GM12878 (cell line): ENCODE measurements around the gene CLCN7. TPM values are rescaled to one million over a fixed set of nuclear protein-coding genes. Genes with fewer than 3 reads are reported as not detected.
A peak's percentile ranks its signal among the peaks of the same experiment; 100 is the strongest.

Experiments
- ATAC-seq: fragments of 200-7000 bp; cut with Tn5 transposase; 3 replicates; pipeline ENCODE4 v1.9.1; 2020; ENCODE audit warnings: mild to moderate bottlenecking, moderate library complexity
- BruUV-seq: library from RNA; stranded (reverse); fragments of 400-500 nt; replicated peaks from 2 replicates; lab custom pipeline; 2021; lab: Mats Ljungman, UMichigan
- CTCF ChIA-PET: fragments of 300-600 bp; sonication (Branson Sonifier 250); formaldehyde crosslinking; extraction: SDS; loops from one replicate; lab custom pipeline; 2021; ENCODE audit warnings: inconsistent platforms; lab: Yijun Ruan, JAX
- POLR2A ChIA-PET: fragments of 350-600 bp; formaldehyde crosslinking; extraction: SDS; loops from one replicate; lab custom pipeline; 2021; ENCODE audit warnings: inconsistent platforms; lab: Charles Lee
- RAD21 ChIA-PET: fragments of 300-600 bp; sonication (Branson Sonifier 250); formaldehyde crosslinking; loops from one replicate; lab custom pipeline; 2023; ENCODE audit warnings: antibody characterized with exemption; ENCODE audit not compliant: unreplicated experiment; lab: Charles Lee
- SMC1A ChIA-PET: fragments of 300-600 bp; sonication (Branson Sonifier 250); formaldehyde crosslinking; loops from one replicate; lab custom pipeline; 2023; ENCODE audit not compliant: unreplicated experiment, uncharacterized antibody; lab: Charles Lee
- DNase-seq: peaks from one replicate; pipeline ENCODE4 v3.0.0-alpha.2; 2011; ENCODE audit warnings: low read depth, low spot score
- FAIRE-seq: peaks from 3 replicates; lab custom pipeline; 2011; peaks lifted over from hg19 to GRCh38; lab: Jason Lieb, UNC
- H2AFZ ChIP-seq: 2 replicates; pipeline ENCODE4 v1.6.0; 2011; ENCODE audit warnings: low read depth, low read length, control low read depth; ENCODE audit not compliant: control insufficient read depth
- H3K27ac ChIP-seq: 2 replicates; pipeline ENCODE4 v1.5.1; 2011; ENCODE audit warnings: control low read depth; ENCODE audit not compliant: control insufficient read depth, insufficient read depth
- H3K27me3 ChIP-seq, 2 experiments: replicated peaks in 1 of 2; 2 replicates each; pipeline versions ENCODE4 v1.6.0 to v1.6.1; 2011; ENCODE audit warnings: low read length in 1 of 2; ENCODE audit not compliant: control insufficient read depth in 2 of 2, insufficient read depth in 2 of 2
- H3K36me3 ChIP-seq, 2 experiments: 2 replicates each; pipeline ENCODE4 v1.5.1; 2011; ENCODE audit warnings: low read length in 1 of 2; ENCODE audit not compliant: control insufficient read depth in 2 of 2, insufficient read depth in 2 of 2
- H3K4me1 ChIP-seq: 2 replicates; pipeline ENCODE4 v1.6.1; 2011; ENCODE audit warnings: mild to moderate bottlenecking, low read length, moderate library complexity, mixed read lengths; ENCODE audit not compliant: control insufficient read depth, insufficient read depth
- H3K4me2 ChIP-seq: 2 replicates; pipeline ENCODE4 v1.6.0; 2011; ENCODE audit warnings: control low read depth; ENCODE audit not compliant: control insufficient read depth, insufficient read depth
- H3K4me3 ChIP-seq: fragments of 200-600 bp; sonication (generic); 2 replicates; pipeline ENCODE4 v1.5.1; 2016
- H3K79me2 ChIP-seq: 2 replicates; pipeline ENCODE4 v1.6.0; 2011; ENCODE audit warnings: low read length; ENCODE audit not compliant: control insufficient read depth, insufficient read depth
- H3K9ac ChIP-seq: 2 replicates; pipeline ENCODE4 v1.8.0; 2011; ENCODE audit warnings: low read length, control low read depth, mixed read lengths; ENCODE audit not compliant: control insufficient read depth, insufficient read depth
- H3K9me3 ChIP-seq: replicated peaks from 3 replicates; pipeline ENCODE4 v1.5.1; 2011; ENCODE audit warnings: mild to moderate bottlenecking, low read length; ENCODE audit not compliant: control insufficient read depth, insufficient read depth
- H4K20me1 ChIP-seq: 2 replicates; pipeline ENCODE4 v1.6.0; 2011; ENCODE audit not compliant: control insufficient read depth, insufficient read depth
- EGR1 ChIP-seq, 2 experiments: IDR thresholded peaks; 1 replicate in 1 of 2; 2 replicates in 1 of 2; pipeline ENCODE4 v1.6.1; 2011 to 2012; ENCODE audit warnings: low read depth in 2 of 2, low read length in 2 of 2, borderline replicate concordance in 1 of 2, mild to moderate bottlenecking in 1 of 2, moderate library complexity in 1 of 2
- FOXK2 ChIP-seq: fragments of 450-650 bp; IDR thresholded peaks from 2 replicates; pipeline ENCODE4 v1.6.1; 2017; ENCODE audit warnings: mild to moderate bottlenecking, moderate library complexity
- IRF3 ChIP-seq: fragments of 450-650 bp; IDR thresholded peaks from 2 replicates; pipeline ENCODE4 v1.6.1; 2014; ENCODE audit warnings: mild to moderate bottlenecking
- POLR2A ChIP-seq: IDR thresholded peaks from 2 replicates; pipeline ENCODE4 v1.6.1; 2011; ENCODE audit warnings: low read depth, mild to moderate bottlenecking, low read length
- RAD51 ChIP-seq: fragments of 450-650 bp; IDR thresholded peaks from 2 replicates; pipeline ENCODE4 v1.6.1; 2016; ENCODE audit warnings: moderate library complexity, mild to moderate bottlenecking, inconsistent platforms
- TCF7 ChIP-seq: IDR thresholded peaks from 2 replicates; pipeline ENCODE4 v1.6.1; 2014; ENCODE audit warnings: antibody characterized with exemption, borderline replicate concordance
- ZNF207 ChIP-seq: fragments of 450-650 bp; IDR thresholded peaks from 2 replicates; pipeline ENCODE4 v1.6.1; 2014; ENCODE audit warnings: antibody characterized with exemption, mild to moderate bottlenecking, borderline replicate concordance
- WGBS: methylation state at CpG from one replicate; pipeline ENCODE4 v1.1.6; 2016; ENCODE audit warnings: low lambda C conversion rate; ENCODE audit not compliant: insufficient replicate concordance, insufficient coverage; ENCODE audit errors: missing lambda C conversion rate; 5-methylcytosine and 5-hydroxymethylcytosine counted together
- in situ Hi-C: fragments of 300-500 bp; cut with MboI; formaldehyde crosslinking; loops from 9 replicates; pipeline ENCODE4 v1.14.3; 2018; ENCODE audit warnings: mixed read lengths
- intact Hi-C: fragments of 100-400 bp; cut with micrococcal nuclease; formaldehyde crosslinking; loops from one replicate; pipeline ENCODE4 v1.14.2; 2022; ENCODE audit not compliant: unreplicated experiment
- polyA plus RNA-seq, 11 experiments: library from polyadenylated mRNA; depleted of rRNA in 4 of 11; unstranded in 6 of 11; stranded (reverse) in 5 of 11; fragments of >200 nt; fragmentation: Nextera tagmentation in 4 of 11; fragmentation: Illumina TruSeq in 1 of 11; extraction: Ambion mirVana in 4 of 11; extraction: Trizol in 1 of 11; gene quantifications; 1 replicate in 1 of 11; 2 replicates in 10 of 11; pipeline versions ENCODE4 v1.2.1 to v1.2.3, GENCODE V29; 2011 to 2016; ENCODE audit warnings: inconsistent platforms in 2 of 11, missing spikeins in 2 of 11, low read depth in 1 of 11
- total RNA-seq, 4 experiments: library from RNA; depleted of rRNA in 3 of 4; stranded (reverse); fragments of >200 nt in 3 of 4; fragmentation: Illumina TruSeq in 1 of 4; extraction: Trizol in 1 of 4; gene quantifications; 2 replicates each; pipeline versions ENCODE4 v1.2.1 to v1.2.3, GENCODE V29; 2013 to 2021
- TF ChIP-seq, protein P1 (sequence below), 3 experiments: IDR thresholded peaks in 2 of 3; conservative IDR thresholded peaks in 1 of 3; 2 replicates each; pipeline ENCODE4 v1.5.1; 2011; ENCODE audit warnings: low read depth in 3 of 3, low read length in 3 of 3, mild to moderate bottlenecking in 3 of 3, control low read depth in 2 of 3, moderate library complexity in 2 of 3, inconsistent platforms in 1 of 3, mixed read lengths in 1 of 3; ENCODE audit not compliant: control insufficient read depth in 2 of 3, insufficient read depth in 1 of 3; ENCODE audit errors: extremely low read depth in 1 of 3

The CLCN7 gene
- total and polyA plus RNA-seq, 10 of the 15 experiments (the other 5 are each of a cell fraction or from before 2014, with no cell fraction given) = 0.04 to 62.5 (median 19.9) TPM

GRCh38 chr16:1450218-1450617, 24.6 kb downstream of the CLCN7 start:
- no TSS peak for BruUV-seq
- Histone ChIP-seq H3K36me3 (no peaks in the 10 kb centered on the region; a peak in 2 of 4 replicates), H3K27ac (no peak overlapping the region), H3K79me2 (no peaks in the 10 kb centered on the region), H3K9me3 (no peaks in the 10 kb centered on the region), H4K20me1 (no peaks in the 10 kb centered on the region), H3K4me2 (no peak overlapping the region), H3K4me1 (no peaks in the 10 kb centered on the region), H3K4me3 (no peak overlapping the region), H2AFZ (no peak overlapping the region), H3K9ac (no peak overlapping the region), H3K27me3 (no peaks in the 10 kb centered on the region)
- DNase-seq (no peak), FAIRE-seq (no peak), ATAC-seq (no peak)
- in situ Hi-C loops = no loop called here
- WGBS = 83% methylated on average over 23 of the region's 29 CpGs
- ChIA-PET RAD21 (no interaction called here), SMC1A (no interaction called here), CTCF (no interaction called here), POLR2A (no interaction called here)
- intact Hi-C loops = no loop called here
- no peak for TF ChIP-seq RAD51
- TF ChIP-seq POLR2A = peak; percentile 45; the same call in 1 of the 2 replicates

DNA sequence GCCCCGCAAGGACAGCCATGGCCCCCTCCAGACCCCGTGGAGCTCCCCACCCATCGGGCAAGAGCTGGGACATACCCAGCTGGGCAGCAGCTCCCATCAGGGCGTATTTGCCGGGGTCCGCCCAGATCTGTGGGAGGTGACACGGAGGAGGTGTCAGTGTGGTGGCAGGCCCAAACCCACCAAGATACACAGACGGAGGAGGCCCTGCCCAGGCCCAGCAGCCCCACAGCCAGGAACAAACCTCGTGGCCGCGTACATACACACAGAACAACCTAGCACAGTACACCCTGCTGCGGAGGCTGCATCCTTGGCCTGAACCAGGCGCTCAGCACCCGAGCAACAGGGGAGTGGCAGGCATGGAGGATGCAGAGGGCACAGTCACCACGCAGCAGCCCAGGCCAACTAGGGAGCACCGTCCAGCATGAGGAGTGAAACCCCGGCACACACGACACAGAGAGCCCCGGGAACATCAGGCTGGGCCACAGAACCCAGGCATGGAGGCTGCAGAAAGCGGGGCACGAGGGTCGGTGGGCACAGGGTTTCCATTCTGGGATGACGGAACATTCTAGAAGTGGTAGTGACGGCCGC, 25.5 kb downstream of the CLCN7 start:
- Histone ChIP-seq H3K27ac (no peak overlapping the region), H3K79me2 (no peaks in the 10 kb centered on the region), H3K4me2 (no peak overlapping the region), H3K4me3 (no peak overlapping the region), H3K9ac (no peak overlapping the region), H3K4me1 (no peaks in the 10 kb centered on the region), H3K9me3 (no peaks in the 10 kb centered on the region), H2AFZ (no peak overlapping the region), H4K20me1 (no peaks in the 10 kb centered on the region), H3K27me3 (no peaks in the 10 kb centered on the region), H3K36me3 (no peaks in the 10 kb centered on the region; a peak in 2 of 4 replicates)
- no TSS peak for BruUV-seq
- intact Hi-C loops (no loop called here), in situ Hi-C loops (no loop called here)
- TF ChIP-seq FOXK2 (no peak), RAD51 (no peak), ZNF207 (no peak), POLR2A (no peak), IRF3 (no peak), EGR1 (IDR thresholded peaks at IDR 0.05; ENCODE audit: borderline replicate concordance in 1 of 2, low read depth in 2 of 2, low read length in 2 of 2) (no peak), TCF7 (no peak)
- TF ChIP-seq, protein P1, sequence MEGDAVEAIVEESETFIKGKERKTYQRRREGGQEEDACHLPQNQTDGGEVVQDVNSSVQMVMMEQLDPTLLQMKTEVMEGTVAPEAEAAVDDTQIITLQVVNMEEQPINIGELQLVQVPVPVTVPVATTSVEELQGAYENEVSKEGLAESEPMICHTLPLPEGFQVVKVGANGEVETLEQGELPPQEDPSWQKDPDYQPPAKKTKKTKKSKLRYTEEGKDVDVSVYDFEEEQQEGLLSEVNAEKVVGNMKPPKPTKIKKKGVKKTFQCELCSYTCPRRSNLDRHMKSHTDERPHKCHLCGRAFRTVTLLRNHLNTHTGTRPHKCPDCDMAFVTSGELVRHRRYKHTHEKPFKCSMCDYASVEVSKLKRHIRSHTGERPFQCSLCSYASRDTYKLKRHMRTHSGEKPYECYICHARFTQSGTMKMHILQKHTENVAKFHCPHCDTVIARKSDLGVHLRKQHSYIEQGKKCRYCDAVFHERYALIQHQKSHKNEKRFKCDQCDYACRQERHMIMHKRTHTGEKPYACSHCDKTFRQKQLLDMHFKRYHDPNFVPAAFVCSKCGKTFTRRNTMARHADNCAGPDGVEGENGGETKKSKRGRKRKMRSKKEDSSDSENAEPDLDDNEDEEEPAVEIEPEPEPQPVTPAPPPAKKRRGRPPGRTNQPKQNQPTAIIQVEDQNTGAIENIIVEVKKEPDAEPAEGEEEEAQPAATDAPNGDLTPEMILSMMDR (IDR thresholded peaks at IDR 0.05 in 2 of 3, conservative IDR thresholded peaks at IDR 0.05 in 1 of 3; ENCODE audit: control insufficient read depth in 2 of 3, extremely low read depth in 1 of 3, insufficient read depth in 1 of 3, low read depth in 3 of 3, low read length in 3 of 3) = no peak
- no peak for FAIRE-seq
- DNase-seq = no peak
- SMC1A ChIA-PET = no interaction called here
- 92% methylated on average over 25 of the region's 25 CpGs for WGBS
- ATAC-seq = no peak
- RAD21 ChIA-PET = no interaction called here
- CTCF ChIA-PET = no interaction called here
- POLR2A ChIA-PET = no interaction called here
